Occipital lobe (tissue), 2 donors: ENCODE results near the gene SH3BP2. TPM values are rescaled to one million over a fixed set of nuclear protein-coding genes. Genes with fewer than 3 reads are reported as not detected.

Source experiments
- DNase-seq: peaks from one replicate; lab custom pipeline; 2025; lab: John Stamatoyannopoulos, UW
- total RNA-seq: library from RNA; depleted of rRNA; stranded (reverse); fragments of >200 nt; gene quantifications from one replicate; pipeline ENCODE4 v1.2.3, GENCODE V29; 2014

Gene SH3BP2
- total RNA-seq, 1 donor from 2014 or later, result 24.8 TPM

- DNase-seq, result no peak
These were observed 24.9 kb downstream of the SH3BP2 start for GRCh38 chr4:2817701-2818350.

DNA sequence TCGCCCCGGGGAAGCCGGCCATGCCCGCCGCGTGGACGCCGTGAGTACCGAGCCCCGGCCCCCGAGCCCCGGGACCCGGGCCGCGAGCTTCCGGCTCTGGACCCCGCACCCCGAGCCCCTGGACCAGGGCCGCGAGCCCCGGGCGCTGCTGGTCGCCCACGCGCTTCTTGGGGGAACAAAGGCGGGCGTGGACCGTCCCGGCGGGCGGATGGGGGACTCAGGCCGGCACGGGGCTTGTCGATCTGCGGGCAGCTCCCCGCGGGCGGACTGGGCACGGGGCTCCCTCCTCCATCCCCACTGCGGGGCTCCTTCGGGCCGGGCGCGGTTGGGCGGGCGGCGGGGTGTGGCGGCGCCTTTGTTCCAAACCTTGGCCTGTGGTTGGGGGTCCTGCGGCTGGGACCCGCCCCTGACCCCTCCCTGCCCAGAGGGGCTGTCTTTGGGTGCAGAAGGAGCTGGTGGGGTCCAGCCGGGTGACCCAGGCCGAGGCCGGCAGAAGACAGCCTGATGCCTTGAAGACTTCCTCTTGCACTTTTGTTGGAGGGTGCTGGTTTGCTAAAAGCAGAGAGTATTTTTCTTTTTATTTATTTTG, 25.6 kb downstream of the SH3BP2 start:
- no peak for DNase-seq

- DNase-seq, result no peak
These were observed 26.6 kb downstream of the SH3BP2 start for GRCh38 chr4:2819244-2820215.

GRCh38 chr4:2820216-2820982, 27.5 kb downstream of the SH3BP2 start:
- no peak for DNase-seq

DNA sequence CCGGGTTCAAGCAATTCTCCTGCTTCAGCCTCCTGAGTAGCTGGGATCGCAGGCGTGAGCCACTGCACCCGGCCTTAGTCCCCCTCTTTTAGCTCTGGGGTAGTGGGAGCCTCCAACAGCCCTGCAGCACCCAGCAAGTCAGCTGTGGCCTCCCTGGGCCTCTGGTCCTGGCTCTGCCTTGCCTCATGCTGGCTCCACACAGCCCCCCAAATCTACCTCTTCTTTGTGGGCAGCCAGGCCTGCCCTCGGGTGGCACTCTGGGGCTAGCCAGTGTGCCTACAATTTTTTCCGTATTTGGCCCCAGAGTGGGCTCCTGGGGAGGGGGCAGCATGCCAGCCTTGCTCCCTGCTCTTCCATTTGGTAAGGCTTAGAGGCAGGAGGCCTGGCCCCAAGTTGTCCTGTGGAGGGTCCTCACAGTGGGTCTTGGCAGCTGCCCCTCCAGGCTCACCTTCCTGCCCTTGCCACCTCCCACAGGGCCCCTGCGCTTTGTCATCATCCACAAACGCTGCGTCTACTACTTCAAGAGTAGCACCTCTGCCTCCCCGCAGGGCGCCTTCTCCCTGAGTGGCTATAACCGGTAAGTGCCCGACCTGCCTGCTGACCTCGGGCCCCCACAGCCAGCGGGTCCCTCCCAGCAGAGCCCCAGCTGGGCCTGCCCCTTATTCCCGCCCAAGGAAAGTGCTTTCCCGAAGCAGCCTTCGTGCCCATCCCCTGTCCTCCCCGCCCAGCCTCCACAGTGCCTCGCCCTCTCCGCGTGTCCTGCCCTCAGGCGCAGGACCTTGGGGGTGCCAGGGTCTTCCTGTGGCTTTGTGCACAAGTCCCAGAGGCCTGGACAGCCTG, 29.8 kb downstream of the SH3BP2 start:
- DNase-seq, result no peak

DNA sequence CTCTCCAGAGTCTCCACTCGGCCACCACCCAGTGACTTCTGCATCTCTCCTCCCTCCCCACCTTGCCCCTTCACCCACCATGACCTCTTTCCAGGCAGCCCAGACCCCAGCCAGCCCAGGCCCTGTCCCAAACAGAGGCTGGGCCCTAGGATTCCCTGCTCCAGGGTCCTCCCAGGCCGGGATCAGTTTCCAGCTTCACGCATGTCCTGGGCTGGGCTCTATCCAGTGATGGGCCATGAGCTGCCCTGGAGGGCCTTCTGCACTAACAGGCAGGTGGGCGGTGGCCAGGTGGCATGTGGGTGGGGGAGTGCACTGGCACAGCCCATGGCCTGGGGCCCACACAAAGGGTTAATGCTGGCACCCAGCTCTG, 30.4 kb downstream of the SH3BP2 start:
- no peak for DNase-seq

DNA sequence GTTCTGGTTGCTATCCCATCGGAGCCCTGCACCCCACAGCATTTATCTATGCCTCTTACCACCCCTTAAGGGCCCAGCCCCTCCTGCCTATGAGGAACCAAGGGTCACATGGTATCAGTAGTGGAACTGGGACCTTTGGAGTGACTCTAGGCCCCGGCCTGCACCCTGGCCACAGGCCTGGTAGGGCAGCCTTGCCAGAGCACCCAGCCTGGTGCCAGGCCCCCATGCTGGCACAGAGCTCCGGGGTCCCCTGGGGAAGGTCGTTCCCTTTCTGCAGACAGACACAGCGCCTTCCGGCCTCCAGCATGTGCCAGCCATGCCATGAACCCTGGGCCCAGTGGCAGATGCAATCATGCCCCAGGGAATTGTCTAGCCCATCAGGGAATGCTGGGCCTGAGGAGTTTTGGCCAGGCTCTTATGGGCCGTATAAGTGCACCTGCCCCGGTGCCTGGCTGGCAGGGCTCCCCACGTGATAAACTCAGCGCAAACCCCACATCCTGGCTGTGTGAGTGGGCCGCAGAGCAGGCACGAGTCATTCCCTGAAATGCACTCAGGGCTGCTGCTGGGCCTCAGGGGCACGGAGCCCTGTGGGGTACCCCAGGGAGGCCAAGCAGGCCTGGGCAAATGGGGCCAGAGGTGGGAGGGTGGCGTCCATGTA, 30.9 kb downstream of the SH3BP2 start:
- DNase-seq, result no peak

GRCh38 chr4:2824329-2824835, 31.5 kb downstream of the SH3BP2 start:
- DNase-seq, result no peak

GRCh38 chr4:2824836-2825381, 32.0 kb downstream of the SH3BP2 start:
- DNase-seq, result no peak

DNA sequence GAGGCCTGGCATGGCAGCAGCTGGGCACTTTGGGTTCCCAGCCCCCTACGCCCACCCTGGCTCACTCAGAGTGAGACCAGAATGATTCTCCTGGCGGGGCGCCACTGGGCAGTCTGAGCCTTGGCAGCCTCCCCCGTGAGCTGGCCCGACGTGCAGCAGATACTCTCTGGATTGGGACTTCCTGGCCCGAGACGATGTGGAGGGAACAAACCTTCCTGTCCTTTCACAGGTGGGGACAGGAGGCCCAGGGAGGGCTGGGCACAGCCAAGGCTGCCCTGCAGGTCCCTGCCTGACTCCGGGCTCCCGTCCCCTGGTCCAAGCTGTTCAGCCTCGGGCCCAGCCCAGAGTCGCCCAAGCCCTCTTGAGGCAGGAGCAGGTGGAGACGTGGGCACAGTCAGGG, 32.9 kb downstream of the SH3BP2 start:
- DNase-seq, result no peak

DNA sequence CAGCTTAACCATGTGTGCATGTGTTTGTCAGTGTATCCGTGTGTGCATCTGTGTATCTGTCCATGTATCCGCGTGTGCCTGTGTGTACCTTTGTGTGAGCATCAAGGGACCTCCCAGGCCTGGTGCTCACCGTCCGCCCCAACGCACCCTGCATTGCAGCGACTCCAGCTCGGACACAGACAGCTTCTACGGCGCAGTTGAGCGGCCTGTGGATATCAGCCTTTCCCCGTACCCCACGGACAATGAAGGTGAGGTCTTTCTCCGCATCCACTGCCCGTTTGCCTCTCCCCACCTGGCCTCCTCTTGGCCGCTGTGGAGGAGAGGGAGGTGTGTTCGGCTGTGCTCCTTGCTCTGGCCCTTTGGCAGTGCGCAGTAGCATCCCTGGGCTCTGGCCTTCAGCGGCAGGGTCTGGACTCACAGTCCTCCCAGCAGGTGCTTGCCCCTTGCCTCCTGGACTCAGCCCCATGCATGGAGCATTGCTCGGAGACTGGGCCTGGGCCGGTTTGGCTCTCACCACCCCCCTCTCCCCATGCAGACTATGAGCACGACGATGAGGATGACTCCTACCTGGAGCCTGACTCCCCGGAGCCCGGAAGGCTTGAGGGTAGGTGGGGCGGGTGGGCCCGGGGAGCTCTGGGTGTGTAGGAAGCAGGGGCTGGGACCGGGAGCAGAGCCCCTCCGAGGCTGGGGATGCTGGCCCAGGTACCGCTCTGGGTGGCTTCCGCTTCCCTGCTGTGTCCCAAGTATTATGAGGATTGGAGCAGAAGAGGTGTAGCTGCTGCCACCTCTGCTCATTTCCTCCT, 34.4 kb downstream of the SH3BP2 start:
- no peak for DNase-seq

DNA sequence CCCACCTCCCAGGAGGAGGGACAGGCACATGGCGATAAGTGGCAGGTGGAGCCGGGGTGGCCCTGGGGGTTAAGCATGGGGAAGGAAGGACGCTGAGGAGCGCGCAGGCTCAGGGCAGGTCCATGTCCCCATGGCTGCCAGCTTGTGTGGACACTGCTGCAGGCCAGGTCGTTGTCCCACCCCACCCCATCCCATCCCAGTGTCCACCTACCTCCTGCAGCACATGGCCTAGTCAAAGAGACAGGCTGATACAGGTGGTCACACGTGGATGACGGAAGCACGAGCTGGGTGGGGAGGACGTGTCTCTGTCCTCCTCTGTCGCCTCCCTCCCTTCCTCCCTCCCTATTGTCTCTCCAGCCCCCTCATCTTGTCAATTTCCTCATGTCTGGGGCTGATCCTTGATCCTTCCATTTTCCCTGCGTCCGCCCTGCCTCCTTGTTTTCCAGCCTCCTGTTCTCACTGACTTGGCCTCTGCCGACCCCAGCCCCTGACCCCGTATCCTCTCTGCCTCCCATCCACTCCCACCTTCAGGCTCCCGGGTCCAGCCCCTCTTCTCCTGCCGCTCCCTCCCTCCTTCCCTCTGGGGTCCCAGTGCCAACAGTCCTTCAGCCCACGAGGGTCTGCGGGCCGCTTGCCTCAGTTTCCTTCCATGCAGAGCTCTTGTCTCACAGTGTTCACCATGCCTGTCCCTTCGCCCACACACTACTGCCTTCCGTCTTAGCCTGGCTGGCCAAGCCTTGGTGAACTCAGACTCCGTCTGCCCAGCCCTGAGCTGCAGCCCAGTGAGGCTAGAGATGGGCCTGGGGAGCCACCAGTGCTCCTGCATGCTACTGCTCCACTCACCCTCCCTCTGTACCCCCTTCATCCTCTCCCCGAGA, 35.2 kb downstream of the SH3BP2 start:
- DNase-seq, result no peak

DNA sequence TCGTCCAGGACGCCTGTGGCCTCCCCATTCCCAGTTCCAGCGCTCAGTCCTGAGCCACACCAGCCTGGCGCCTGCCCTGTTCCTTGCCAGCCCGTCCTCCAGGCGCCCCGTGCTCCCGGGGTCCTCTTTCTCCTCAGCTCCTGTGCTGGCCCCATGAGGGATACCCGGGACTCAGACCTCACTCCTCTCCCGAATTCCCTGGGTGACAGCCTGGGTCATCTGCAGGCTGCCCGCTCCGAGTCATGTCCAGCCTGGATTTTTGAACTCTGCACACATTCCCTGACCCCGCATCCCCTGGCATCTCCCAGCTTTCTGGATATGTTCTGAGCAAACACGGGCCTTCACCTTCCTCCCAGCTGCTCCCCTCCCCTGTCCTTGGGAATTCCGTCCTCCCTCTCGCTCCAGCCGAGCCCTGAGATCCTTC, 35.9 kb downstream of the SH3BP2 start:
- DNase-seq, result no peak

GRCh38 chr4:2829321-2829932, 36.5 kb downstream of the SH3BP2 start:
- no peak for DNase-seq

- DNase-seq, result no peak
These were observed 37.1 kb downstream of the SH3BP2 start for GRCh38 chr4:2829933-2830451.

DNA sequence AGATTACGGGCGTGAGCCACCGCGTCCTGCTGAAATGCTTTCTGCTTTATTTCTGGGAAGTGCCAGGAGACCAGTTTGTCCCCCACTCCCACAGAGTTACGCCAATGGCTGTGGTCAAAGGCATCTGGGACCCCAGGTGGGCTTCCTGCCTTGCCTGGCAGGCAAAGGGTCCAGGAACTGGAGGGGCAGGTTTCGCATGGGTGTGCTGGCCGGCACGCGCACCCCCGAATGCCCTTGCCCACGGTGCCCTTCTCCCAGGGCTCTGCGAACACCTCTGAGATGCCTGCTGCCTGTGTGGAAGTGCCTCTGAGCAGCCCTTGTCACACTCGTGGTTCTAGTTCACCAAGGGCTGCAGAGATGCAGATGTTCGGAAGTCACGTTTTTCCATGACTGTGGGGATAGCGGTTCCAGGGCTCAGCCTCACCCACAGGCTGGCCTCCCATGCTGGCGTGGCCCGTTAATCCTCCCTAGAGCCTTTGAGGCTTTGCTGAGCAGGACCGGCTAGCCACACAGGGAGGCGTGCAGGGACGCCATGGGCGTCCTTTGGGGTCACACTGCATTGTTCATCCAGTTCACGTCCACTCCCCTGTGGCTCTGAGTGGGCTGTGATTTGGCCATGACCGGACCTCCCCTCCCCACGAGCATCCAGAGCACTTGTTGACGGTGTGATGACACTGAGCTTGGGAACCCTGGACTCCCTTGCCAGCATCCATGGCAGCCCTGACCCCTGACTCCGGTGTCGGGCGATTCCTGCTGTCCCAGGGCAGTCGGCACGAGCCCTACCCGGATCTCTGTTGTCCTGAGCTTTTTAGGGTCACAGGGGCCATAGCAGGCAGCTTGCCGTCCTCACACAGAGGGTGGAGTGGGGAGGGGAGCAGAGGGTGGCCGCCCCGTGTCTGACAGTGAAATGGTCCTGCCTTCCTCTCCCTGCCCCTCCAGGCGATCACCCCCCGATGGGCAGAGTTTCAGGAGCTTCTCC, 38.0 kb downstream of the SH3BP2 start:
- no peak for DNase-seq
